GM19328 (cell line): ENCODE data around the gene OCRL.

Experiments used
- ATAC-seq: cut with Tn5 transposase; IDR thresholded peaks from one replicate; pipeline ENCODE4 v1.9.1; 2021; ENCODE audit warnings: mild to moderate bottlenecking, moderate library complexity; ENCODE audit not compliant: unreplicated experiment

Gene OCRL

DNA sequence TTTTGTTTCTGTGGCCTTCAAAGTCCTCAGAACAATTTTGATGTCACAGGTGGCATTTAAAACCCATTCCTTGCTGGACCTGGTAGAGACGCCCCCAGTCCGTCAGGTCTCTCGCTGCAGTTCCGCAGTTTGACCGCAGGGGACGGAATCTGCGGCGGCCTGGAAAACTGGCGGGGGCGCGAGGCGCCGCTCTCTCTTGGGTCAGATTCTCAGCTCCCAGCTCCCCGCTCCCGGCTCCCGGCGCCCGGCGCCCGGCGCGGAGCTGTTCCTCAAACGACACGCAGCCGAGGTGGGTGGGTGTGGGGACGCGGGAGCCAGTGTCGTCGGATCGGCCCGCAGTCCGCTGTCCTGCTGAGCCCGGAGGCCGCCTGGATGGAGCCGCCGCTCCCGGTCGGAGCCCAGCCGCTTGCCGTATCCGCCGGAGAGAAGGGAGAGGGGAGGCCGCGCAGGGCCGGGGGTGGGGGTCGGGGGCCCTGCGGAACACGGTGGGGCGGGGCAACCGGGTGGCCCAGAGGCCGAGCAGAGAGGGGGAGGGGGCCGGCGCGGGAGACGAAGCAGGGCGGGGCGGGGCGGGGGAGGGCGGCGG lies at the start of gene OCRL:
TSS of gene OCRL (plus strand) at position 192 of the 586 bp plus-strand sequence. CDS start at position 373, 181 bp downstream.
- ATAC-seq: peak; percentile 88

DNA sequence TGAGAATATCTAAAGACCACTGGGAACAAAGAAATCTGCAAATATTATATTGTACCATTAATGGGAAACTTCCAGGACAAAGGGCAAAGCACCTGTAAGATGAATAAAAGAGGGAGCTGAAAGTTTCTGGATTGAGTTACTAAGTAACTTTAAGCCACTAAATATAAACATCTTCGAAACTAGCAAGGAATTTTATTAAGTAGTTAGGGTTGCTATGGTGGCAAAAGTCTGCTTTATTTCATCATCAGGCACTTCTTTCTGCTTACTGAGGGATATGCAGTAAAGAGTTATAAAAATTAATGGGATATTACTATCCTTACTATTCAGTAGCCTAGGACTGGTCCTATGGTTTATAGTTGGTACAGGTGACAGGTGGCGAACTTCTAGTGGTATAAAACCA lies 49.7 kb upstream of the OCRL start:
- ATAC-seq: no peak

DNA sequence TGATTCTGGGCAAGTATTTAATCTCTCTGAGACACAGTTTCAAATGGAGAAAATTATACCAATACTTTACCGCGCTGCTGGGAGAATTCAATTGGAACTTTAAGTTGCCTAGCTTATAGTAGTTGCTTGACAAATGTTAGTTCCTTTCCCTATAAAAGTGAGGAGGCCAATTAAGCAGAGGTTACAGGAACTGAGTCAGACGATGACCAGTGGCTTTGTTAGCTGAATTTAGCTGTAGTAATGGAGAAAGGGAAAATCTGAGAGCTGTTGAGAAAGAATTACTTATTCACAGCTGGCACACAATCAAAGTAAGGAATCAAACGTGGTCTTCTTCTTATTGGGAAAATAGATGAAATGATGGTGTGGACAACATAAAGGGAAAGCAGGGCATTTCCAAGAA lies 46.4 kb upstream of the OCRL start:
- no peak for ATAC-seq

DNA sequence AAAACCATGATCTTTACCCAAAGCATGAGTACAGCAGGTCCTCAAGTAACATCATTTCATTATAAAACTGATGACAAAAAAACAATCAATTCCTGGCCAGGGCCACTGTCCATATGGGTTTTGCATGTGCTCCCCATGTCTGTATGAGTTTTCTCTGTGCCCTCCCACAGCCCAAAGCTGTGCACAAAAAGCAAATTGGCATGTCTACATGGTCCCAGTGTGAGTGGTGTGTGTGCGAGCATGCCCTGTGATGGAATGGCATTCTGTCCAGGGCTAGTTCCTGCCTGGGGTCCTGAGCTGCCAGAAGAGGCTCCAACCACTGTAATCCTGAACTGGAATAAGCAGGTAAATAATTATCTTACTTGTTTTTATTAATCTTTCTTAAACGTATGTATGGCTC lies 45.2 kb upstream of the OCRL start:
- no peak for ATAC-seq

DNA sequence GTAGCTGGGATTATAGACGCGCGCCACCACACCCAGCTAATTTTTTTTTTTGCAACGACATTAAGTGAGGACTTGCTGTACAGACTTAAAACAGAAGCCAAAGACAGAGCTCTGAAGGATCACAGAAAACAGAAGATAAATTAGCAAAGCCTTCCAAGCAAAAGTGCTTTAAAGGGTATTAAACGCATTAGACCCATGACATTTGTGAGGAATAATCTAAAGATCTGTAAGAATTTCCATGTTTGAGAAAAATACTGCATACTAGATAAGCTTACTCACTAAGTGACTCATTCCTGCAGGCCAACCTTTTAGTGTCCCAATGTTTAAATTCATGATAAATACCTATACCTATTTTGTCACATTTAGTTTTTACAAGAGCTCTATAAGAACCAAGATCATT lies 44.2 kb upstream of the OCRL start:
- ATAC-seq: no peak

DNA sequence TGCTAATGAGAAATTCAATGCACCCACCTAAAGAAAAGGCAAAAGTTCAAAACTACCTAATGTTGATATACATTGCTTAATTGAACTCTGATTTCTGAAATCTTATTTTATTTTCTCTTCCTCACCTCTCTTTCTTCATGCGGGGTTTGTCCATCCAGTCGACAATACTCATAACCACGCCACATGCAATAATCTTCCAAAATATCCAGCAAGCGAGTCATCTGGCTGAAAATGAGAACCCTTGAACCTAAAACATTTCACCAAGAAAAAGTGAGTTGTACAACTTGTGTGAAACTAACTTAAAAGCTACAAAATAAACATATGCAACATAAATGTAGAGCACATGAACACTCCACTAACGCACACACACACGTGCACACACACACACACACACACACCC lies 43.4 kb upstream of the OCRL start:
- no peak for ATAC-seq

DNA sequence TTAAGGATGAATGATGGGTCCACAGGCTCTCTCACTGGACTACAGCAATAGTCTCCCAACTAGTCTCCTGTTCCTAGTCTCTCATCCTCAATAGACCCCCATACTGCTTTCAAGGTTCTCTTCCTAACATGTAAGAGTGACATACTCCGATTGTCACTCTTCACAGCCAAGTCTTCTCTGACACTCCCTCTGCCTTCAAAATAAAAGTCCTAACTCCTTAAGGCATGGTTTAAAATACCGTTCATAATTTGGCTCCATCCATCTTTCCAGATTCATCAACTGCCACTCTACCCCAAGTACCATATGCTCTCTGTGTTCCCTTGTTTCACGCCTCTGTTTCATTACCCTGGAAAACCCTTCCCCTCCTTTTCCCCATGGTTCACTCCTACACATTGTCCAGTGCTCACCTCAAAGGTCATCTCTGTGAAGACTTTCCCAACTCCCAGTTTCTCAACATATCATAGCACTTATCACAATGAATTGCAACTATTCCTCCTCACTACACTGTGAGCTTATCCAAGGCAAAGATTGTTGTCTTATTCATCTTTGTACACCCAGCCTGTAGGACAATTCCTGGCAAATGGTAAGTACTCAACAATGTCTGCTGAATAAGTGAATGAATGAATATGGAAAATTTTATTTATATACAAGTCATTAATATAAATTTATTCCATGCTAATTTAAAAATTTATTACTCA lies 42.8 kb upstream of the OCRL start:
- ATAC-seq: no peak

DNA sequence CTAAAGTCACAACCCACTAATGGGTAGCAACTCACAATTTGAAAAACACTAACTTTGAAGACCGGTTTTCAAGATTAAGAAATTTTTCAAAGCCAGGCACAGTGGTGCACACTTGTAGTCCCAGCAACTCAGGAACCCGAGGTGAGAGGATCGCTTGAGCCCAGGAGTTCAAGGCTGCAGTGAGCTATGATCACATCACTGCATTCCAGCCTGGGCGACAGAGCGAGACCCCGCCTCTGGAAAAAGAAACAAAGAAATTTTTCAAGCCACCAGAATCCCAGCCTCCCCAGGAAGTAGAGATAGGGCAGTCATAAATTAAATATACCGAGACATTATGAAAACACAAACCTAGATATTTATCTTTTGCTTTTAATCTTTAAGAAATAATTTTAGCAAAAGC lies 29.7 kb upstream of the OCRL start:
- ATAC-seq: no peak

DNA sequence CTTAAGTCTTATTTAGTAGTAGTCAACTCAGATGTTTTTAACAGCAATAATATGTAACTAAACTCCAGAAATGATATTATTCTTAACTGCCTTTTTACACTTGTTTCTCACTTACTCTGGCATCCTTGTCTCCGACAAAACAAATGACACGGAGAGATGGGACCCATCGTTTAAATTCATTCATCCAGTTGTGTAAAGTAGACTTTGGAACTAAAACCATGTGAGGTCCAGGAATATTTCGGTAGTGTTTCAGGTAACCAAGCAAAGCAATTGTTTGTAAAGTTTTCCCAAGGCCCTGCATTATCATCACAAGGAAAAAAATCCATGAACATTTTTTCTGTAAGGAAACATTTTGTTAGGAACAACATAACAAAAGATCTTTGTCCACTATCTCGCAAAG lies 28.4 kb upstream of the OCRL start:
- no peak for ATAC-seq

DNA sequence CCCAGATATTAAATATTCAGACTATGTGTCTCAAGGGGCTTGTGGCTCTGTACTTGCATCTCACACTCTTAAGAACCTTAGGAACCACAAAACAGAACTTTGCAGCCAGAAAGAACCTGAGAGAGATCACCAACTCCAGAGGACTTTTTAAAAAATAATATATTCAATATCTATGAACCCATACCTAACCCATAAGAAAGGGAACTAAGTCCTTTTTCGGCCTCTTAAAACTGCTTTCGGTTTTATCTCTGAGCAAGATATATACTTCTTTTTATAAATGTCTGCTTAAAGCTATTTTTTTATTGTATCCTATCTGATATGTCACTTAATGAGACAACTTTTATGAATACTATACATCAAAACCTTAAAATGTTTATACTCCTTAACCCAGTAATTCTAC lies 27.6 kb upstream of the OCRL start:
- ATAC-seq: no peak

DNA sequence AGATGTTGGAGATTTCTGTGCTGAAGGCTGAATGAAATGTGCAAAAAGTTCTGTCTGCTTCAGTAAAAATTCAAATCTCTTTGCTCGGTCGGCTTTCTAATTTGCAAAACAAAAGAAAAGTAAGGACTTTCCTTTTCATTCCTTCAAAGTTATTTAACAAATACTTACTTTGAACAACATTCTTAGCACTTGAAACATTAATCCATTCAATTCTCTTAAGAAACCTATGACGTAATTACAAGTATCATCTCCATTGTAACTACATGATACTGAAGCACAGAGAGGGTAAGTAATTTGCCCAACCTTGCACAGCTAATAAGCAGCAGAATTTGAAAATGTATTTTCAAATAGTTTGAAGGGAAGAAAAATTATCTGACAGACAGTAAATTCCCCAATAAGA lies 23.7 kb upstream of the OCRL start:
- no peak for ATAC-seq

DNA sequence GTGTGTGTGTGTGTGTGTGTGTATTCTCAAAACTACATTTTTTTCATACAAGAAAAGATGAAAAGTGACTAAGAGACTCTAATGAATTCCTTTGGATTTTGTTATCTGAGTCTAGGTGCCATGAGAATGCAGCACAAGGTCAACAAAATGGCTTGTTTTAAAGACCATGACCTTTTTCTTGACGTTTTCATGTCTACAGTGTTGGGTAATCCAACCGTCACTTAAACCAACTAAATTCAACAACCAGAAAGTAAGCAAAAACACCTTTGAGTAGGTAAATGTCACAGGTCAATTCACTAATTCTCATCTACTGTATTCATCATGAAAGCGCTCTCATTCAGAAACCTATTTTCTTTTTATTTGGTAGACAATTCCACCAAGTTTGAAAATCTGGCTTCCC lies 19.9 kb upstream of the OCRL start:
- no peak for ATAC-seq

DNA sequence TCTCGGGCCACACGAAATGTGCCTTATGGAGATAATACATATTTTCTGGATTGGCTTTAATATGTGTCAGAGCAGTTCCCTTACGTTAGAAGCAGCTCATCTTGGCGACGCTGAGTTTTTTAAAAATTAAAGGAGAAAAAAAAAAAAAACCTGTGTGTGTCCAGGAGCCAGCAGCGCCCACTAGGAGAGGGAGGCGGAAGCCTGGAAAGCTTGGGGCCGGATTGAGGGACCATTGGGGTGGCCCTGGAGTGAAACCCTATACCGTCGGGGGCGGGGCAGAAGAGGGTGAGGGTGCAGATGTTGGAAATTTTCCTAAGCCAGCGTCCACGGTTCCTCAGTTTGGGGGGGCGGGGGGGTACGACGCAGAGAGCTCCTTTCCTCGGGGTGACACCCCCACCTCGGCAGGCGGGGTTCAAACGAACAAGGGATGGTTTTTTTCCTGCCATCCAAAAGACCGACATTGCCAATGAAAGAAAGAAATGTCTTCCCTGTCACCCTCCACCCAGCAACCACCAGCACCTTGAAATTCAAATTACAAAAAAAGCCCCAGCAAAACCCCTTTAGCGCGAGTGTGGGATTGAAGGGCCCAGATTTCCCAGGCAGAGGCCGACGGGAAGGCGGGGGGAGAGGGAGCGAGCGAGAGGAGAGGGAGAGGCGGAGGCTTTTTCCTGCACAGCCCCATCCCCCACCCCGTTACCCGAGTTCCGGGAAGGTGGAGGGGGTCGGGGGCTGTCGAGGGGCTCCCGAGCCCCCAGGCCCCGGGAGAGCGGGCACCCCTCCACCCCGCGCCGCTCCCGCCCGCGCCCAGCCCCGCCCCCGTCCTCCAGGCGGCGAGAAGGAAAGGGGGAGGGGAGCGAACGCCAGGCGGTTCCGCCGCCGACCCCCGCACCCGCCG lies 17.6 kb upstream of the OCRL start:
- no peak for ATAC-seq

DNA sequence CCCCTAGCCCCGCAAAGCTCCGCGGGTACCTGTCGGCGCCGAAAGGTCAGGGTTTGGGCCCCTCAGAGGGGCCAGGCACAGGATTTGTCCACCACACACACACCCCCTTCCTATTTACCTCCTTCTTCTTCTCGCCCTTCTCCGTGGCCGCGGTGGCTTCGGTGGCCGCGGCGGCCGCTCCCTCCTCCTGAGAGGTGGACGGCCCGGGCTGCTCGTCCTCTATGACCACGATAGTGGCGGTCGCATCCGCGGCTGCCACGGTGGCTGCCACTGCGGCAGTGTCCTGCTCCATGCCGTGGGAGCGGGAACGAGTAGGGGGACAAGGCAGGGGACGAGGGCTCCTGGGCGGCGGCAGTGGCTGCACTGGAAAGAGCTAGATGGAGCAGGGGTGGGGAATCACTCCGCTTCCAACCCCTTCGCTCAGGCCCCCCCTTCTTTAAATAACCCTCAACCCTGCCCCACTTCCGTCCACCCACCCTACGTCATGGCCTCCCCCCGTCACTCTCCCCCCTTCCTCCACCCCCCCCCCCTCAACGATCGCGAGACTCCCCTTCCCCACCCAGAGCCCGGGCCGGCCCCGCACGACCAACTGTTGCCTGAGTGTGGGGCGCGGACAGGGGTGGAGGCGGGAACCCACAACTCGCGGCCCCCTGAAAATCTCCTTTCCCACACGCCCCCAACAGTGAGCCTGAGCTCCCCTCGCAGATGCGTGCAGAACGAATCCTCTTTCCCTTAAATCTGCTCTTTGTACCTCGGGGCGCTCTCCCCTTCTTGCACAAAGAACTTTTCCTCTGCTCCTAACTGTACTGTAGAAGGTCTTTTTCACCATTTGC lies 16.8 kb upstream of the OCRL start, which contains the start of gene SMARCA1:
TSS of gene SMARCA1 (minus strand) at position 412 of the 833 bp plus-strand sequence. CDS start at position 292, 120 bp downstream.
- ATAC-seq: no peak

DNA sequence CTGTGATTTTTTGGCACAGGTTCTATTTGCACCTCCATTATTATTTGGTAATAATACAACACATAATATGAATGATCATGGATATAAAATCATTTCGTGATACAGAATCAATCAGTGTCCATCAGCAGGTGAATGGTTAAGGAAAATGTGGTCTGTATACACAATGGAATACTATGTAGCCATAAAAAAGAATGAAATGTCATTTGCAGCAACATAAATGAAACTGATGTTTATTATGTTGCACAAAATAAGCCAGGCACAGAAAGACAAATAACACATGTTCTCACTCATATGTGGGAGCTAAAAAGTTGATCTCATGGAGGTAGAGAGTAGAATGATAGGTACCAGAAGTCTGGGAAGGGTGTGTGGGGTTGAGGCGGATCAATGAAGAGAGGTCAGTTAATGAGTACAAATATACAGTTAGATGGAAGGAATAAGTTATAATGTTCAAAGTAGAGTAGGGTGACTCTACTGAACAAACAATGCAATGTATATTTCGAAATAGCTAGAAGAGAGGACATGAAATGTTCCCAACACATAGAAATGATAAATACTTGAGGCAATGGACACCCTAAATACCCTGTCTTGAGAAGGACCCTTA lies 15.7 kb upstream of the OCRL start:
- no peak for ATAC-seq

DNA sequence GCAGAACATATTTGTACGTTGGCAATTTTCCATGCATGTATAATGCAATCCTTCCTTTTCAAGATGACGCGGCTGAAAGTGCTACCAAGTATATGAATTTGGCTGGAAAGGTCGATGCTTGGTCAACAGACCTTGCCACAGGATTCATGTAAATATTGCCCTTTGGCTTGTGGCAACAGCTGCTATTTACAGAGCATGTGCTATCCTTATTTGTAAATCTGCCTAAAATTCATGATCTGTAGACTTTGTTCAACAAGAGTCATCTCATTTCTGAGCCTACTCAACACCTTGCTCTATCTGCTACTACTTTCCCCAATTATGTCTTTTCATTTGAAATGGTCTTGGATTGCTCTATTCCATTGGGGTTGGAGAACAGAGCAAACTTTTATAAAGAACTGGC lies 14.9 kb upstream of the OCRL start:
- ATAC-seq: no peak

DNA sequence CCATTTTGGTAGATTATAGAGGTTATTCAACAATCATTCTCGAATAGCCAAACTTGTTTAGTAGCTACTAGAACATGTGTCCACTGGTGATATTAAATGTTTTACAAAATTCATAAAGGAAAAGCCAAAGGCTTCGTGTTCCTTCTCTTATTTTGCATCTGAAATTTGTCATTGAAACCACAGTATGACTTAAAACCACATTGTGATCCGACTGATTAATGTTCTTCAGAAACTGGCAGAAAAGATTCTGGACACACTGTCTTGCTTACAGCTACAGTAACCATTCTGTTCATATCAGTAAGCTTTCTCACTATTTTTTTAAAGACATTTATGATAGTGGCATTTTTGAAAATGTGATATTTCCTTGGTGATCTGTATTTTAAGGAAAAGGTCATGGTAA lies 14.2 kb upstream of the OCRL start:
- ATAC-seq: no peak

DNA sequence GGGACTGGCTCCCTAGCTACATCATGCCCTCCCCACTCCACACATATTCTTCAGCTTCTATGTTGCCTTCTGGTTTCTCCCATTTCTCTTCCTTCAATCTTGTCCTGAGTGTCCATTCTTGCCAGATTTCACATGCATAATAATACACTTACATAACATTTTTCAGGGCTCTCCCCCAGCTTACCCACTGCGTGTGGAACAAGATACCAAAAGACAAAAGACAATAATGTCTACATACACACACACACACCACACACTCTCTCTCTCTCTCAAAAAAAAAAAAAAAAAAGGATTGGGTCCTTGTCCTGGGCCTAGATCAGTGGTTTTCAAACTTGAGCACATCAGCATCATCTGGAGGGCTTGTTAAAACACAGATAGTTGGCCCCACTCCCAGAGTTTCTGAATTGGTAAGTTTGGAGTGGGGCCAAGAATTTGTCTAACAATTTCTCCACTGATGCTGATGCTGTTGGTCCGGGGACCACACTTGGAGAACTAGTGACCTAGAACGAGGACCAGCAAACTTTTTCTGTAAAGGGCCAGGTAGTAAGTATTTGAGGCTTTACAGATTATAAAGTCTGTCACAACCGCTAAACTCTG lies 10.3 kb upstream of the OCRL start:
- no peak for ATAC-seq

DNA sequence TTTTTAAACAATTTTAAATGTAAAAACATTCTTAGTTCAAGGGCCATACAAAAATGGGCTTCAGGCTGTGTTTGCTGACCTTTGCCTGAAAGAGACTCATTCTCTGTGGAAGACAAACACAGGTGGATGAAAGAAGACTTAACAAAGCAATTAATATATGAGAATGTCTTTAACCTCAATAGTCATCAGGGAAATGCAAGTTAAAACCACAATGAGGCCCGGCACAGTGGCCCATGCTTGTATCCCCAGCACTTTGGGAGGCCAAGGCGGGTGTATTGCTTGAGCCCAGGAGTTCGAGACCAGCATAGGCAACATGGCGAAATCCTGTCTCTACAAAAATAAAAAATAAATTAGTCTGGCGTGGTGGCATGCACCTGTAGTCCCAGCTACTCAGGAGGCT lies 9.6 kb upstream of the OCRL start:
- ATAC-seq: no peak

DNA sequence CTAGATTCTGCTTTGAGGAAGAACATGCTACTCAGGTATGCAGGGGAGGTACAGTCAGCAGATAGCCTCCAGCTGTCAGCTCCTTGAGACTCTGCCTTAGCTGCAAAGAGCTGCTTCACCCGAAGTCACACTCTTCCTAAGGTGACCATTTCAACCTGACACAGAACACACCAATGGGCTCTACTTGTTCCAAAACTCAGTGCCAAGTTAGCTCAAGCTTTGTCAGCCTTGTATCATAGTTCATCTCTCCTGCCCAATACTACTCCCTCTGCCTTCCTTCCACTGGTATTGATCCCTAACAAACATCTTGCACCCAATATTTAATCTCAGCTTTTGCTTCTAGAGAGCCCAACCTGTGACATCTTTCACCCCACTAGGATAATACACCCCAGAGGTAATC lies 8.9 kb upstream of the OCRL start:
- ATAC-seq: no peak
